ENCODE measurements around the gene GLI2. TPM values are rescaled to one million over a fixed set of nuclear protein-coding genes. Genes with fewer than 3 reads are reported as not detected.

Gene GLI2
- total and polyA plus RNA-seq, 2 of the 8 experiments (the other 6 are each of a cell fraction or from before 2014, with no cell fraction given), result 18.4 to 46.9 TPM

DNA sequence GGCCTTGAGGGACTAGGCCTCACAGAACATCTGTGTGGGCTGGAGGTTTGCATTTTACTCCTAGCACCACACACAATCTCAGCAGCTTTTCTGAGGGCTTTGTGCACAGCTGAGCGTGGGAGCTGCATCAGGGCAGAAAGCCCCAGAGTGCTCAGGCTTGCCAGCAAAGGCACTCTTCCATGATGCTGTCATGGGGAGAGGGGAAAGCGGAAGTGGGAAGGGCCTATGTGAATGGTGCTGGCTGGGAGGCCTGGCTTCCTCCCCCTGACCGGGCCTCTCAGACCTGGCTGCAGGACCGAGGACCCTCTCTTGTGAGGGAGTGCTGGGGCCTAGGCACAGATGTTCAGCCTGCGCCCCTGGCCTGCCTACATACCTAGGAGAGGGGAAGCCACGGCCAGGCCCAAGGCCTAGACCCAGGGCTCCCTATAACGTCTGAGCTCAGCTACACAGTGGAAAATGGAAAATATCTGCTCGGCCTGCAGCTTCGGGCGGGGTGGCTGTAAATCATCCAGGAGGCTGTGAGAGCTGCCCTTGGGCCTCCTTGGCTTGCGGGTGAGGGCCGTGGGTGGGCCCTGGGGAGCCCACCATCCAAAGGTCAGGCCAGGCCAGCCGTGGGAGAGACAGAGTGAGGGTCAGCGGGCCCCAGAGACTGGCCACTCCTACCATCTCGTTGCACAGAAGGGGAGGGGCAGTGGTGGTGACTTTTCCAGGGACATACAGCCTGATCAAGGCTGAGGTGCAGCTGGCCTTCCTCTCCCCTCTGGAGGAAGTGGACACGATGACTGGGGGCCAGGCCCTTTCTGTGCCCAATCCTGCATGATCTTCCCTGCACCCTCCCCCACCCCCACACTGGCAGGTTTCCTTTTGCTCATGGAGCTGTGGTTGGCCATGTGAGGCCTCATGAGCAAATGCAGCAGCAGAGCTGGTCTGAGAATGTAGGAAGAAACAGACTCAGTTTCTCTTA lies 22.8 kb downstream of the GLI2 start:
- no peak for FAIRE-seq
- ChIA-PET POLR2A (ENCODE audit: partially characterized antibody) (interaction anchor here (0.7 to 4.3 kb wide), 8 partner anchors 10 to 99 kb away, joined by 3 to 19 read pairs (median 4); no protein-coding TSS in a partner anchor), CTCF (ENCODE audit: partially characterized antibody) (interaction anchor here (0.6 to 2.8 kb wide), 14 partner anchors 9 to 321 kb away, joined by 3 to 10 read pairs (median 5); partner anchors contain the start of gene GLI2)
- Histone ChIP-seq H3K56ac (replicated peaks; ENCODE audit: insufficient read length, low read depth, low read length) (no peak overlapping the region), H4K20me1 (replicated peaks in 1 of 2; ENCODE audit: control insufficient read depth in 1 of 2, insufficient read depth in 2 of 2, low read length in 2 of 2) (peaks cover 25 to 34% of the 10 kb centered on the region in 2 experiments), H3K18ac (ENCODE audit: extremely low read depth, low read length) (peak overlapping the region; percentile 66), H3K4me1 (replicated peaks in 1 of 4; ENCODE audit: control insufficient read depth in 3 of 4, insufficient read depth in 4 of 4, low read length in 3 of 4) (peaks cover 21 to 47% (median 32%) of the 10 kb centered on the region in 4 experiments), H3K79me2 (ENCODE audit: control insufficient read depth in 1 of 2, insufficient read depth in 2 of 2, low read length in 2 of 2) (peaks cover 17 to 98% of the 10 kb centered on the region in 2 experiments), H3K36me3 (ENCODE audit: control insufficient read depth in 2 of 4, insufficient read depth in 4 of 4, low read length in 3 of 4) (no peaks in the 10 kb centered on the region), H3K79me1 (ENCODE audit: low read depth, low read length) (peaks cover 39% of the 10 kb centered on the region), H4K8ac (ENCODE audit: extremely low read depth, insufficient read depth, low read length) (peak overlapping the region; percentile 6; the same call in 1 of the 2 replicates), H2BK15ac (ENCODE audit: low read length) (peak overlapping the region; percentile 76; the same call in 1 of the 2 replicates), H3K27me3 (replicated peaks in 1 of 4; ENCODE audit: control insufficient read depth in 3 of 4, extremely low read depth in 1 of 4, insufficient read depth in 3 of 4, low read length in 3 of 4) (no peaks in the 10 kb centered on the region), H2BK20ac (ENCODE audit: low read length) (0 out of 2 replicates have a peak overlapping the region, but pooled peaks have one; percentile 32), H3K9me3 (ENCODE audit: insufficient read depth in 2 of 2, low read depth in 1 of 2, low read length in 1 of 2) (no peaks in the 10 kb centered on the region), H2BK120ac (replicated peaks; ENCODE audit: low read depth, low read length) (no peak overlapping the region), H3K9ac (replicated peaks in 1 of 4; ENCODE audit: extremely low read depth in 1 of 4, low read depth in 3 of 4, low read length in 3 of 4) (no peak overlapping the region; a peak in 1 of 7 replicates), H3K27ac (ENCODE audit: low read depth, low read length) (peak overlapping the region; percentile 14; the same call in 1 of the 2 replicates), H3K4me2 (ENCODE audit: insufficient read depth in 1 of 2, low read depth in 2 of 2, low read length in 2 of 2) (peak overlapping the region; percentile 8 to 22; a peak in 2 of 4 replicates), H2BK5ac (ENCODE audit: low read depth, low read length) (peak overlapping the region; percentile 81), H3K23ac (ENCODE audit: insufficient read length) (no peak overlapping the region), H4K91ac (replicated peaks; ENCODE audit: insufficient read length, low read length) (peak overlapping the region; percentile 48), H2AK5ac (ENCODE audit: low read depth, low read length) (peak overlapping the region; percentile 75; the same call in 1 of the 2 replicates), H3K23me2 (ENCODE audit: low read depth, low read length) (no peaks in the 10 kb centered on the region), H2BK12ac (ENCODE audit: low read depth, low read length) (peak overlapping the region; percentile 80; the same call in 1 of the 2 replicates), H3K4me3 (ENCODE audit: extremely low read depth in 1 of 4, insufficient read depth in 2 of 4, low read depth in 3 of 4, low read length in 4 of 4) (no peak overlapping the region), H2AFZ (ENCODE audit: low read length) (no peak overlapping the region), H4K5ac (ENCODE audit: insufficient read length, low read depth, low read length) (no peak overlapping the region), H3K4ac (replicated peaks; ENCODE audit: insufficient read length, low read depth, low read length) (peak overlapping the region; percentile 27), H3K14ac (ENCODE audit: insufficient read length) (no peak overlapping the region)
- TF ChIP-seq CBX8 (IDR thresholded peaks at IDR 0.05; ENCODE audit: borderline replicate concordance, low read depth, low read length), result no peak
- TF ChIP-seq TAF1 (IDR thresholded peaks at IDR 0.05; ENCODE audit: low read depth, low read length), result no peak
- no peak for TF ChIP-seq SIRT6 (IDR thresholded peaks at IDR 0.05; ENCODE audit: low read length)
- TF ChIP-seq SP2 (IDR thresholded peaks at IDR 0.05; ENCODE audit: low read length), result no peak
- no peak for TF ChIP-seq RAD21 (IDR thresholded peaks at IDR 0.05 in 1 of 2, conservative IDR thresholded peaks at IDR 0.05 in 1 of 2; ENCODE audit: low read depth in 2 of 2, low read length in 2 of 2)
- TF ChIP-seq CHD1 (IDR thresholded peaks at IDR 0.05; ENCODE audit: low read depth, low read length), result no peak
- no peak for TF ChIP-seq RBBP5 (IDR thresholded peaks at IDR 0.05; ENCODE audit: borderline replicate concordance, low read depth, low read length)
- DNase-seq (ENCODE audit: low read depth in 1 of 2, low spot score in 2 of 2), result no peak
- 87% methylated on average over 13 of the region's 16 CpGs; no CpG with 5 or more reads in 1 of the 2 experiments for whole genome bisulfite sequencing, 2 experiments (ENCODE audit: extremely low coverage in 1 of 2, insufficient coverage in 1 of 2, insufficient read length in 1 of 2, insufficient replicate concordance in 2 of 2, low coverage in 1 of 2, low lambda C conversion rate in 2 of 2, missing lambda C conversion rate in 1 of 2)

All from H1 (cell line).